ENCODE data around the gene RAP1B. TPM values are rescaled to one million over a fixed set of nuclear protein-coding genes. Genes with fewer than 3 reads are reported as not detected.

The RAP1B gene
- total and polyA plus RNA-seq, 2 donors from 2014 or later = 102 to 157 TPM

GRCh38 chr12:68619541-68619940, 8.8 kb downstream of the RAP1B start:
- Histone ChIP-seq H3K9ac (ENCODE audit: low read length in 3 of 3) (no peak overlapping the region), H3K9me3 (ENCODE audit: control insufficient read depth in 2 of 3, insufficient read depth in 1 of 3, low read length in 3 of 3) (no peaks in the 10 kb centered on the region), H3K36me3 (ENCODE audit: control insufficient read depth in 2 of 3, insufficient read depth in 3 of 3, low read length in 3 of 3) (no peaks in the 10 kb centered on the region), H3K27ac (ENCODE audit: low read depth in 2 of 2, low read length in 2 of 2) (no peak overlapping the region), H3K4me1 (ENCODE audit: control insufficient read depth in 2 of 3, insufficient read depth in 2 of 3, low read depth in 1 of 3, low read length in 3 of 3) (peaks cover 0 to 39% (median 17%) of the 10 kb centered on the region in 3 donors), H3K27me3 (ENCODE audit: control insufficient read depth, insufficient read depth, low read length) (no peaks in the 10 kb centered on the region), H3K4me3 (ENCODE audit: low read length in 3 of 3) (no peak overlapping the region)
- TF ChIP-seq, protein P1, sequence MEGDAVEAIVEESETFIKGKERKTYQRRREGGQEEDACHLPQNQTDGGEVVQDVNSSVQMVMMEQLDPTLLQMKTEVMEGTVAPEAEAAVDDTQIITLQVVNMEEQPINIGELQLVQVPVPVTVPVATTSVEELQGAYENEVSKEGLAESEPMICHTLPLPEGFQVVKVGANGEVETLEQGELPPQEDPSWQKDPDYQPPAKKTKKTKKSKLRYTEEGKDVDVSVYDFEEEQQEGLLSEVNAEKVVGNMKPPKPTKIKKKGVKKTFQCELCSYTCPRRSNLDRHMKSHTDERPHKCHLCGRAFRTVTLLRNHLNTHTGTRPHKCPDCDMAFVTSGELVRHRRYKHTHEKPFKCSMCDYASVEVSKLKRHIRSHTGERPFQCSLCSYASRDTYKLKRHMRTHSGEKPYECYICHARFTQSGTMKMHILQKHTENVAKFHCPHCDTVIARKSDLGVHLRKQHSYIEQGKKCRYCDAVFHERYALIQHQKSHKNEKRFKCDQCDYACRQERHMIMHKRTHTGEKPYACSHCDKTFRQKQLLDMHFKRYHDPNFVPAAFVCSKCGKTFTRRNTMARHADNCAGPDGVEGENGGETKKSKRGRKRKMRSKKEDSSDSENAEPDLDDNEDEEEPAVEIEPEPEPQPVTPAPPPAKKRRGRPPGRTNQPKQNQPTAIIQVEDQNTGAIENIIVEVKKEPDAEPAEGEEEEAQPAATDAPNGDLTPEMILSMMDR (IDR thresholded peaks at IDR 0.05; ENCODE audit: borderline replicate concordance, extremely low read depth, insufficient read depth) = no peak
- peak in 1 of 5 donors; percentile 45 for DNase-seq
- no peak for FAIRE-seq
- intact Hi-C loops (cut with DNase I) = no loop called here

GRCh38 chr12:68620519-68621471, 10.1 kb downstream of the RAP1B start:
- no peak overlapping the region for H3K27ac ChIP-seq (ENCODE audit: low read depth in 2 of 2, low read length in 2 of 2)
- H3K4me3 ChIP-seq (ENCODE audit: low read length in 3 of 3) = no peak overlapping the region
- peaks cover 0 to 36% (median 21%) of the 10 kb centered on the region in 3 donors for H3K4me1 ChIP-seq (ENCODE audit: control insufficient read depth in 2 of 3, insufficient read depth in 2 of 3, low read depth in 1 of 3, low read length in 3 of 3)
- H3K27me3 ChIP-seq (ENCODE audit: control insufficient read depth, insufficient read depth, low read length) = no peaks in the 10 kb centered on the region
- intact Hi-C loops (cut with DNase I) = no loop called here
- TF ChIP-seq, protein P1 (IDR thresholded peaks at IDR 0.05; ENCODE audit: borderline replicate concordance, extremely low read depth, insufficient read depth) = no peak
- peaks cover 0 to 3% (median 0%) of the 10 kb centered on the region in 3 donors for H3K36me3 ChIP-seq (ENCODE audit: control insufficient read depth in 2 of 3, insufficient read depth in 3 of 3, low read length in 3 of 3)
- DNase-seq (no peak), FAIRE-seq (no peak)
- H3K9ac ChIP-seq (ENCODE audit: low read length in 3 of 3) = no peak overlapping the region
- no peaks in the 10 kb centered on the region for H3K9me3 ChIP-seq (ENCODE audit: control insufficient read depth in 2 of 3, insufficient read depth in 1 of 3, low read length in 3 of 3)

- intact Hi-C loops (cut with DNase I) = no loop called here
- Histone ChIP-seq H3K36me3 (ENCODE audit: control insufficient read depth in 2 of 3, insufficient read depth in 3 of 3, low read length in 3 of 3) (peaks cover 0 to 3% (median 0%) of the 10 kb centered on the region in 3 donors), H3K9me3 (ENCODE audit: control insufficient read depth in 2 of 3, insufficient read depth in 1 of 3, low read length in 3 of 3) (no peaks in the 10 kb centered on the region), H3K4me3 (ENCODE audit: low read length in 3 of 3) (no peak overlapping the region), H3K9ac (ENCODE audit: low read length in 3 of 3) (no peak overlapping the region), H3K27ac (ENCODE audit: low read depth in 2 of 2, low read length in 2 of 2) (no peak overlapping the region), H3K27me3 (ENCODE audit: control insufficient read depth, insufficient read depth, low read length) (no peaks in the 10 kb centered on the region), H3K4me1 (ENCODE audit: control insufficient read depth in 2 of 3, insufficient read depth in 2 of 3, low read depth in 1 of 3, low read length in 3 of 3) (peaks cover 0 to 36% (median 21%) of the 10 kb centered on the region in 3 donors)
- TF ChIP-seq, protein P1 (IDR thresholded peaks at IDR 0.05; ENCODE audit: borderline replicate concordance, extremely low read depth, insufficient read depth) = no peak
- FAIRE-seq (no peak), DNase-seq (no peak)
These were observed 10.9 kb downstream of the RAP1B start for GRCh38 chr12:68621472-68622081.

Measured in kidney (tissue), 14 donors.